ENCODE results near the gene STUB1.

The STUB1 gene

GRCh38 chr16:730666-731509 lies 50.7 kb downstream of the STUB1 start:
- TF ChIP-seq CTBP1 (IDR thresholded peaks at IDR 0.05; ENCODE audit: borderline replicate concordance) (no peak), BHLHE40 (IDR thresholded peaks at IDR 0.05; ENCODE audit: borderline replicate concordance) (no peak), ZNF384 (IDR thresholded peaks at IDR 0.05) (no peak), NFRKB (IDR thresholded peaks at IDR 0.05) (no peak), FOXK2 (IDR thresholded peaks at IDR 0.05) (no peak), FOXM1 (IDR thresholded peaks at IDR 0.05; ENCODE audit: borderline replicate concordance) (no peak), FOXA1 (IDR thresholded peaks at IDR 0.05) (no peak), TARDBP (IDR thresholded peaks at IDR 0.05) (no peak), SUZ12 (IDR thresholded peaks at IDR 0.05) (no peak), HDGF (IDR thresholded peaks at IDR 0.05; ENCODE audit: borderline replicate concordance) (no peak), ELF4 (IDR thresholded peaks at IDR 0.05) (no peak), L3MBTL2 (conservative IDR thresholded peaks at IDR 0.05) (no peak), ARNT (IDR thresholded peaks at IDR 0.05) (no peak), LEF1 (IDR thresholded peaks at IDR 0.05; ENCODE audit: borderline replicate concordance) (no peak), SP1 (IDR thresholded peaks at IDR 0.05) (no peak)
- TF ChIP-seq, protein P1, sequence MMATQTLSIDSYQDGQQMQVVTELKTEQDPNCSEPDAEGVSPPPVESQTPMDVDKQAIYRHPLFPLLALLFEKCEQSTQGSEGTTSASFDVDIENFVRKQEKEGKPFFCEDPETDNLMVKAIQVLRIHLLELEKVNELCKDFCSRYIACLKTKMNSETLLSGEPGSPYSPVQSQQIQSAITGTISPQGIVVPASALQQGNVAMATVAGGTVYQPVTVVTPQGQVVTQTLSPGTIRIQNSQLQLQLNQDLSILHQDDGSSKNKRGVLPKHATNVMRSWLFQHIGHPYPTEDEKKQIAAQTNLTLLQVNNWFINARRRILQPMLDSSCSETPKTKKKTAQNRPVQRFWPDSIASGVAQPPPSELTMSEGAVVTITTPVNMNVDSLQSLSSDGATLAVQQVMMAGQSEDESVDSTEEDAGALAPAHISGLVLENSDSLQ (IDR thresholded peaks at IDR 0.05), result no peak
- DNase-seq (ENCODE audit: extremely low spot score), result no peak
- ChIA-PET CTCF (no interaction called here), POLR2A (interaction anchor here (0.9 to 4.8 kb wide), 5 partner anchors 9 to 54 kb away, joined by 3 to 47 read pairs (median 3); partner anchors contain the start of genes ANTKMT and CIAO3)

DNA sequence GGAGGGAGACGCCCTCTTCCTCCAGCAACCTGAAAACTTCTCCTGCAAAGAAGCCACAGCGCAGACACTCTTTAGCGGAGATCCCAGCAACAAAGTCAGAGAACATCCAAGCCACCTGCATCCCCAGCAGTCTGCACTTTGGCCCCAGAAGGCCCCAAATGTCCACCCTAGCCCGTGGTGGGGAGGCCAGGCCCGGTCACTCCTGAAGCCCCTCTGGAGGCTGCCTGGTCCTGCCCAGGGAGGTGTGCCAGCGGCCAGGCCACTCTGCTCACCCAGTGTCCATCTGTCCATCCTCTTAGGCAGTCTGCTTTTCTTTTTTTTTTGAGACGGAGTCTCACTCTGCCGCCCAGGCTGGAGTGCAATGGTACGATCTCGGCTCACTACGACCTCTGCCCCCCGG lies 52.1 kb downstream of the STUB1 start:
- POLR2A ChIA-PET, result interaction anchor here (1.2 kb wide), 1 partner anchor 8 kb away, joined by 3 read pairs; no protein-coding TSS in a partner anchor
- CTCF ChIA-PET, result no interaction called here
- no peak for TF ChIP-seq TARDBP (IDR thresholded peaks at IDR 0.05)
- TF ChIP-seq SP1 (IDR thresholded peaks at IDR 0.05), result no peak
- TF ChIP-seq, protein P1 (IDR thresholded peaks at IDR 0.05), result no peak
- TF ChIP-seq L3MBTL2 (conservative IDR thresholded peaks at IDR 0.05), result no peak
- no peak for TF ChIP-seq ELF4 (IDR thresholded peaks at IDR 0.05)
- no peak for TF ChIP-seq HDGF (IDR thresholded peaks at IDR 0.05; ENCODE audit: borderline replicate concordance)
- no peak for TF ChIP-seq FOXM1 (IDR thresholded peaks at IDR 0.05; ENCODE audit: borderline replicate concordance)
- no peak for TF ChIP-seq ZNF384 (IDR thresholded peaks at IDR 0.05)
- TF ChIP-seq CTBP1 (IDR thresholded peaks at IDR 0.05; ENCODE audit: borderline replicate concordance), result no peak
- TF ChIP-seq FOXK2 (IDR thresholded peaks at IDR 0.05), result no peak
- TF ChIP-seq SUZ12 (IDR thresholded peaks at IDR 0.05), result no peak
- TF ChIP-seq BHLHE40 (IDR thresholded peaks at IDR 0.05; ENCODE audit: borderline replicate concordance), result no peak
- no peak for TF ChIP-seq LEF1 (IDR thresholded peaks at IDR 0.05; ENCODE audit: borderline replicate concordance)
- no peak for TF ChIP-seq ARNT (IDR thresholded peaks at IDR 0.05)
- TF ChIP-seq NFRKB (IDR thresholded peaks at IDR 0.05), result no peak
- TF ChIP-seq FOXA1 (IDR thresholded peaks at IDR 0.05), result no peak
- no peak for DNase-seq (ENCODE audit: extremely low spot score)

All from HEK293T (cell line).